HG02798 (cell line): ENCODE measurements around the gene STARD10.

Experiments used
- ATAC-seq: cut with Tn5 transposase; IDR thresholded peaks from one replicate; pipeline ENCODE4 v1.9.1; 2021; ENCODE audit warnings: mild to moderate bottlenecking; ENCODE audit not compliant: unreplicated experiment, poor library complexity

Gene STARD10

GRCh38 chr11:72712841-72713240 lies 81.0 kb downstream of the STARD10 start:
- no peak for ATAC-seq

GRCh38 chr11:72712168-72712751 lies 81.6 kb downstream of the STARD10 start:
- ATAC-seq, result no peak

- no peak for ATAC-seq
Measured at GRCh38 chr11:72711141-72711540, 82.7 kb downstream of the STARD10 start.

DNA sequence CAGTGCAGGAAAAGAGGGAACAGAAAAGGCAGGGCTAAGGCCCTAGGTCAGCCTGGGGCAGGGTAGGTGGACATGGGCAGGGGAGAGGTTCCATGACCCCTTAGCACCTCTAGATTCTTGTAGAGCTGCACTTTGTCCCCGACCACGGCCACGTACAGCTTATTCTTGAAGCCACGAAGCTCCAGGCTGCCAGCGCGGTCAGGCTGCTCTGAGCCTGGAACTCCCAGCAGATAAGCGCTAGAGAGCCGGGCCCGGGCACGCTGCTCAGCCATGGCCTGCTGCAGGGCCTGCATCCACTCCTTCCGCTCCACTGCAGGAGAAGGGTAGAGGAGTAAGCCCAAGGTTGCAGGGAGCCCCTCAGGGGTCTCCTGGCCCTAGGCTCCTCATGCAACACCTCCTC lies 83.6 kb downstream of the STARD10 start:
- no peak for ATAC-seq

DNA sequence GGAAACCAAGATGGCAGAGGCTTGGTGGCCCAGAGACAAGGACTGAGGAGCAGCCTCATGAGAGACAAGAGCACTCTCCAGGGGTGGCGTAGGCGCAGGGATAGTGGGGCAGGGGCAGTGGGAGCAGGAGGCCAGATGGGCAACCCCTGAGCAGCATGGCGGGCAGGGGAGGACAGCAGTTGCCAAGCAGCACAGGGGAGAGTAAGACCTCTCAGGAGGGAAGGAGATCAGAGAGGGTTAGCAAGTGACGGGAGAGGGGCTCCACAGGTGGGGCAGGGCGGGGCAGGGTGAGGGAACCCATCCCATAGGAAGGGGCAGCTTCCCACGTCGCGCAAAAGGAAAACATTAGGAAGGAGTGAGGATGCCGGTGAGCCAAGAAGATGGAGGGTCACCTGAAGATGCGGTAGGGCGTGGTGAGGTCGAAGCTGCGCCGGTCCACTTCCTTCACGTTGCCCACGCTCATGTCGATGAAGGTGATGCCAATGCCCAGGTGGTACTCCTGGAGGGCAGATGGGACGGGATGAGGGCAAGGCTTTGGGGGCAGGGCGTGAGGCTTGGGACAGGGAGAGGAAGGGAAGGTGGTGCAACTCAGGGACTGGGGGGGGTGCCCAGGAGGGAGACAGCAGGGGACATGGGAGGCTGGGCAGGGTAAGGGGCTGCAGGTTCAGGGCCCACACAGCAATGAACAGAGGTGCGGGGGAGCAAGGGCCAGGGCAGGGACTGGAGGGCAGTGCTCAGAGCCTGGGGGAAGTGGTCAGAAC lies 84.2 kb downstream of the STARD10 start:
- ATAC-seq, result no peak

GRCh38 chr11:72707032-72707431 lies 86.8 kb downstream of the STARD10 start:
- no peak for ATAC-seq

- no peak for ATAC-seq
Measured at GRCh38 chr11:72706579-72706978, 87.3 kb downstream of the STARD10 start.

DNA sequence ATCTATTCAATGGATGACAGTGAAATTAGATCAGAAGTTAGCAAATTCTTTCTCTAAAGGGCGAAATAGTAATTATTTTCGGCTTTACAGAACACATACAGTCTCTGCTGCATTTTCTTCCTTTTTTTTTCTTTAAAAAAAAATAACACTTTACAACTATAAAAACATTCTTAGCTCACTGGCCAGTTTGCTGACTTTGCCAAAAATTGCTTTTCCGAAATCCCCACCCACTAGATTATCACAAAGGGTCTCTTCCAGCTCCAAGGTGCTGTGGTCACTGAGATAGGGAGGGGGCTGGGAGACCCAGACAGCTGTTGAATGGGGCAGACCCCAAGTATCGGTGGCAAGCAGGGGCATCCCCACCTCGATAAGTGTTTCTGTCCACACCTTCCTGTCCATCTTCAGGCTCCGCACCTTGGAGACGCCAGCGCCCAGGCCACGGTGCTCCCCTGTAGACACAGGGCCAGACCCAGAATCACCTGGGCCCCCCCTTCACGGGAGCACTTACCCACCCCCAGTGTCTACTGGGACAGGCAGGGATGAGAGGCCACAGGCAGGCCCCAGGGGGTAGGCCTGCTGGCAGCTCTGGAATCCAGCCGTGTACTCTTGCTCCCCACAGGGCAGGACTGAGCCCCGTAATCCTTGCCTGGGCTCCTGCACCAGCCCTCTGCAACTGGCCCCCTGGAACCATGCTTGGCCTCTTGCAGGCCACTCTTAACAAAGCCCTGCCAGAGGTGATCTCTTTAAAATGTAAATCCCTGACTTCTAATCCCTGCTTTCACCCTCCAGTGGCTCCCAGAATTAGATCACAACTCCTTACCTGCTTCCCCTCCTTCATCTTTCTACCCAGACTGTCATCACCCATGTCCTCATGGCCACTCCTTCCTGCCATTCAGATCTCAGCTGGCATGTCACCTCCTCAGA lies 88.1 kb downstream of the STARD10 start:
- ATAC-seq, result no peak

- ATAC-seq, result no peak
Measured at GRCh38 chr11:72704783-72705265, 89.0 kb downstream of the STARD10 start.
